Measurements from ENCODE around the gene TALDO1. TPM values are rescaled to one million over a fixed set of nuclear protein-coding genes. Genes with fewer than 3 reads are reported as not detected.

The TALDO1 gene
- total RNA-seq, 2 donors from 2014 or later = 107 to 121 TPM

- DNase-seq (no peak), ATAC-seq (peak in 1 of 2 donors; percentile 7)
- intact Hi-C loops (cut with DNase I) = no loop called here
Observed at GRCh38 chr11:763549-764321, 16.5 kb downstream of the TALDO1 start.

- DNase-seq (no peak), ATAC-seq (peak in 1 of 2 donors; percentile 6)
- intact Hi-C loops (cut with DNase I) = no loop called here
Observed at GRCh38 chr11:764322-765024, 17.2 kb downstream of the TALDO1 start.

GRCh38 chr11:765025-765801 is 17.9 kb downstream of the TALDO1 start:
- ATAC-seq = peak; percentile 36 to 48
- intact Hi-C loops (cut with DNase I) = no loop called here
- DNase-seq = peak; percentile 60

GRCh38 chr11:765802-766091 is 18.5 kb downstream of the TALDO1 start:
- intact Hi-C loops (cut with DNase I) = no loop called here

GRCh38 chr11:766106-766935 is 19.1 kb downstream of the TALDO1 start:
- ATAC-seq (no peak), DNase-seq (no peak)
- intact Hi-C loops (cut with DNase I) = no loop called here

More at GRCh38 chr11:765802-766091, 18.5 kb downstream of the TALDO1 start:
- no peak for ATAC-seq
- DNase-seq = no peak

- no peak for ATAC-seq
- intact Hi-C loops (cut with DNase I) = no loop called here
- DNase-seq = no peak
Observed at GRCh38 chr11:766936-767210, 19.6 kb downstream of the TALDO1 start.

GRCh38 chr11:767238-767637 is 20.0 kb downstream of the TALDO1 start:
- intact Hi-C loops (cut with DNase I) = no loop called here
- ATAC-seq (no peak), DNase-seq (no peak)

GRCh38 chr11:769887-770641 is 22.8 kb downstream of the TALDO1 start:
- intact Hi-C loops (cut with DNase I) = no loop called here
- DNase-seq = no peak
- no peak for ATAC-seq

GRCh38 chr11:770642-771616 is 23.7 kb downstream of the TALDO1 start:
- intact Hi-C loops (cut with DNase I) = no loop called here
- ATAC-seq (no peak), DNase-seq (no peak)

GRCh38 chr11:771617-772204 is 24.4 kb downstream of the TALDO1 start:
- ATAC-seq (no peak), DNase-seq (no peak)
- intact Hi-C loops (cut with DNase I) = no loop called here

- intact Hi-C loops (cut with DNase I) = no loop called here
- DNase-seq (no peak), ATAC-seq (no peak)
Observed at GRCh38 chr11:772429-773390, 25.4 kb downstream of the TALDO1 start.

GRCh38 chr11:773425-773824 is 26.2 kb downstream of the TALDO1 start:
- ATAC-seq = no peak
- no peak for DNase-seq
- intact Hi-C loops (cut with DNase I) = no loop called here

GRCh38 chr11:773830-774229 is 26.6 kb downstream of the TALDO1 start:
- intact Hi-C loops (cut with DNase I) = no loop called here
- DNase-seq (no peak), ATAC-seq (no peak)

- DNase-seq = no peak
- intact Hi-C loops (cut with DNase I) = no loop called here
- ATAC-seq = no peak
Observed at GRCh38 chr11:774873-775592, 27.8 kb downstream of the TALDO1 start.

- DNase-seq (no peak), ATAC-seq (no peak)
- intact Hi-C loops (cut with DNase I) = no loop called here
Observed at GRCh38 chr11:776263-776560, 28.9 kb downstream of the TALDO1 start.
